Osteoblast (primary cell): ENCODE measurements around the gene PNMA1. TPM values are rescaled to one million over a fixed set of nuclear protein-coding genes. Genes with fewer than 3 reads are reported as not detected.
A peak's percentile ranks its signal among the peaks of the same experiment; 100 is the strongest.

Experiments
- DNase-seq: peaks from one replicate; pipeline ENCODE4 v3.0.0; 2011; ENCODE audit warnings: low spot score, mixed read lengths; ENCODE audit not compliant: insufficient read length; ENCODE audit errors: missing footprints
- H2AFZ ChIP-seq: 2 replicates; pipeline ENCODE4 v1.6.0; 2011; ENCODE audit warnings: mild to moderate bottlenecking, low read length
- H3K27ac ChIP-seq: 2 replicates; pipeline ENCODE4 v1.5.1; 2011; ENCODE audit warnings: mild to moderate bottlenecking, low read depth, low read length, moderate library complexity
- H3K27me3 ChIP-seq: 2 replicates; pipeline ENCODE4 v1.6.0; 2012; ENCODE audit warnings: mild to moderate bottlenecking, control low read depth, inconsistent platforms, low read length, moderate library complexity; ENCODE audit not compliant: insufficient read depth
- H3K36me3 ChIP-seq: 2 replicates; pipeline ENCODE4 v1.5.1; 2011; ENCODE audit warnings: mild to moderate bottlenecking, low read length, control low read depth, moderate library complexity; ENCODE audit not compliant: insufficient read depth
- H3K4me1 ChIP-seq: 2 replicates; pipeline ENCODE4 v1.5.1; 2011; ENCODE audit warnings: mild to moderate bottlenecking, low read length, control low read depth, moderate library complexity; ENCODE audit not compliant: insufficient read depth
- H3K4me2 ChIP-seq: 2 replicates; pipeline ENCODE4 v1.6.0; 2011; ENCODE audit warnings: mild to moderate bottlenecking, low read length; ENCODE audit not compliant: insufficient read depth
- H3K4me3 ChIP-seq: fragments of 200-600 bp; sonication (generic); 3 replicates; pipeline ENCODE4 v1.5.1; 2012; ENCODE audit warnings: mild to moderate bottlenecking, low read length, inconsistent platforms; ENCODE audit not compliant: insufficient read depth
- H3K79me2 ChIP-seq: 2 replicates; pipeline ENCODE4 v1.6.0; 2012; ENCODE audit warnings: mild to moderate bottlenecking, low read length, control low read depth, inconsistent platforms; ENCODE audit not compliant: insufficient read depth
- H3K9me3 ChIP-seq: 2 replicates; pipeline ENCODE4 v1.5.1; 2011; ENCODE audit warnings: low read depth, low read length, control low read depth
- H4K20me1 ChIP-seq: 2 replicates; pipeline ENCODE4 v1.6.0; 2012; ENCODE audit warnings: mild to moderate bottlenecking, low read length, control low read depth; ENCODE audit not compliant: insufficient read depth
- total RNA-seq: library from RNA; depleted of rRNA; stranded (reverse); fragments of >200 nt; gene quantifications from 2 replicates; pipeline ENCODE4 v1.2.3, GENCODE V29; 2012
- TF ChIP-seq, protein P1 (sequence below): IDR thresholded peaks from 2 replicates; pipeline ENCODE4 v1.5.1; 2011; ENCODE audit warnings: mild to moderate bottlenecking, low read depth, low read length, moderate library complexity; ENCODE audit errors: extremely low read depth

PNMA1 gene
- total RNA-seq, 1 donor: 40.2 TPM

DNA sequence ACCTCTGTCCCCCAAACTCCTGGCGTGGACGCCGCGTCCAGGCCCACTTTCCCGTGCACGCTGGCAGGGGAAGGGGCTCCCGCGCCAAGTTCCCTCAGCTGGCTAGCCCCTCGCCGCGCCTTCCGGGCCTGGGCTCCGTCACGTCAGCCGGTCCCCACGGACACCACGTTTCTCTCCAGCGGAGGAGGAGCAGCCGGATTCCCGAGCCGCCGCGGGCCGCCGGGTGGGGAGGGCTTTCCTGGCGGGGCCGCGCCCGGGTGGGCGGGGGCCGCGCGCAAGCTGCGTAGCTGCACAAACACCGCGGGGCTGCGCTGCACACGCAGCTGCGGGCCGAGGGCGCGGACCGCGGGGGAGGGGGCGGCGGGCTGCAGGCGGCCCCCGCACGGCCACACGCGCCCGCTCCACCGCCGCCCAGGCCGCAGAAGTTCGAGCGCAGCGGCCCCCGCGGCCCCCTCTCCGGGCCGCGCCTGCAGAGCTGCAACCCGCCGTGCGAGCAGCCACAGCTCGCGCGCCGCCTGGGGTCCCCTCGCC lies 45.1 kb upstream of the PNMA1 start:
- peak; percentile 96 for DNase-seq
- Histone ChIP-seq H3K27me3 (no peaks in the 10 kb centered on the region), H3K4me1 (peaks cover 61% of the 10 kb centered on the region), H4K20me1 (peaks cover 48% of the 10 kb centered on the region), H3K4me2 (peak overlapping the region; percentile 83), H3K79me2 (peaks cover 82% of the 10 kb centered on the region), H3K4me3 (peak overlapping the region; percentile 82), H3K36me3 (no peaks in the 10 kb centered on the region), H3K9me3 (no peaks in the 10 kb centered on the region), H3K27ac (peak overlapping the region; percentile 99), H2AFZ (no peak overlapping the region)
- TF ChIP-seq, protein P1, sequence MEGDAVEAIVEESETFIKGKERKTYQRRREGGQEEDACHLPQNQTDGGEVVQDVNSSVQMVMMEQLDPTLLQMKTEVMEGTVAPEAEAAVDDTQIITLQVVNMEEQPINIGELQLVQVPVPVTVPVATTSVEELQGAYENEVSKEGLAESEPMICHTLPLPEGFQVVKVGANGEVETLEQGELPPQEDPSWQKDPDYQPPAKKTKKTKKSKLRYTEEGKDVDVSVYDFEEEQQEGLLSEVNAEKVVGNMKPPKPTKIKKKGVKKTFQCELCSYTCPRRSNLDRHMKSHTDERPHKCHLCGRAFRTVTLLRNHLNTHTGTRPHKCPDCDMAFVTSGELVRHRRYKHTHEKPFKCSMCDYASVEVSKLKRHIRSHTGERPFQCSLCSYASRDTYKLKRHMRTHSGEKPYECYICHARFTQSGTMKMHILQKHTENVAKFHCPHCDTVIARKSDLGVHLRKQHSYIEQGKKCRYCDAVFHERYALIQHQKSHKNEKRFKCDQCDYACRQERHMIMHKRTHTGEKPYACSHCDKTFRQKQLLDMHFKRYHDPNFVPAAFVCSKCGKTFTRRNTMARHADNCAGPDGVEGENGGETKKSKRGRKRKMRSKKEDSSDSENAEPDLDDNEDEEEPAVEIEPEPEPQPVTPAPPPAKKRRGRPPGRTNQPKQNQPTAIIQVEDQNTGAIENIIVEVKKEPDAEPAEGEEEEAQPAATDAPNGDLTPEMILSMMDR: no peak

DNA sequence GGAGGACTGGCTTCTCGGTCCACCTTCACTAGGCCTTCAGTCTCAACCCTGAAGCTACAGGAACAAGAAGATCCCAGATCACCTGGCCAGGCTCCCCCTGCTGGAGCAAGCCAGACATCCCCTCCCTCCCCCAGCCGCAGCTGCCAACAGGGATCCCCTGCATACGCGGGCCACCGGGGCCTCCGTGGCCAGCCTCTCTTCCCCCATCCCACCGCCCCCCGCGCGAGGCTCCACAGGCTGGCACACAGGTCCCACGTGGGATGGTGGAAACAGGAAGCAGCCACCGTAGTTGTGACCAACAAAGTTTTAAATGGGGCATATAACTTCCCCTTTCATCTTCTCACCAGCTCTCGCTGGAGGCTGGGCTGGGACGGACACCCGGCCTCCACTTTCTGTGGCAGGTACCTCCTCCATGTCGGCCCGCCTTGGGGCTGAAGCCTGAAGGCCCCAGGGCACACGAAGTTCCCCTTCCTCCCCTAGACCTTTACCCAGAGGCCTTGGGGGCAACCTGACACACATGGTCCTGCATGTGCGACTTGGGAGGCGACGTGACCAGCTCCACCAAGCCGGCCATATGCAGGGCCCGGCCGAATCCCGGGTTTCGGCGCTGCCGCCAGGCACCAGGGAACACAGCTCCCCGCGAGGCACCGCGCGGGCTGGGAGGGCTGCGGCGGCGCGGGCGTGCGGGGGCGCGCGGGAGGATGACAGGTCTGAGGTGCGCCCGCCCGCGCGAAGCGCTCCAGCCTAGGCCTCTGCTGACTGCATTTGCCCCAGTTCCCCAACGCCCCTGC lies 44.4 kb upstream of the PNMA1 start:
- H3K79me2 ChIP-seq: peaks cover 83% of the 10 kb centered on the region
- H2AFZ ChIP-seq: no peak overlapping the region
- peak overlapping the region; percentile 82 for H3K4me3 ChIP-seq
- peak overlapping the region; percentile 83 for H3K4me2 ChIP-seq
- no peaks in the 10 kb centered on the region for H3K9me3 ChIP-seq
- peaks cover 53% of the 10 kb centered on the region for H4K20me1 ChIP-seq
- H3K27me3 ChIP-seq: no peaks in the 10 kb centered on the region
- no peaks in the 10 kb centered on the region for H3K36me3 ChIP-seq
- DNase-seq: peak; percentile 95
- peaks cover 67% of the 10 kb centered on the region for H3K4me1 ChIP-seq
- peak overlapping the region; percentile 99 for H3K27ac ChIP-seq
- TF ChIP-seq, protein P1: peak; percentile 59

DNA sequence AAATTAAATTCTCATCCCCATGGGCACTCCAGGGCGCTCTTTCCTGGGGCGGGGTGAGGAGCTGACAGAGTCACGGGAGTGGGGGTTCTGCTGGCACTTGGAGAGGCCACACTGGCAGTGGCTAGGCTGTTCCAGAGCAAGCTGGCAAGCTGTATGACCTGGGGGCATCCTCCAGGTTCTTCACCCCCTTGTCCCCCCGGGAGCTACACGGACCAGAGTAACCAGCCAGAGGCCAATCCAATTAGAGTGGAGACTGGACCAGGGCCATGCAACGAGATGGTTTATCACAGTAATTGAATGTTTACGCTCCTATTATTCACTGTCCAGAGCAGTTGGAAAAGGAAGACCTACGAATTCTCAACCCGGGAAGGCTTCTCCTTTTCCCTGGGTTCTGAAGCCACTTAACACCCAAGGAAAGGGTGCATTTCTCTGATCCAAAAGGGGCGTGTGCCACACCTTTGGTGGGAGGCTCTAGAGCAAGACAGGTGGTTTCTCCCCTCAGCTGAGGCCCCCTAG lies 43.8 kb upstream of the PNMA1 start:
- Histone ChIP-seq H4K20me1 (peaks cover 57% of the 10 kb centered on the region), H3K27me3 (no peaks in the 10 kb centered on the region), H3K4me3 (peak overlapping the region; percentile 82), H3K4me2 (peak overlapping the region; percentile 83), H3K27ac (peak overlapping the region; percentile 99), H3K36me3 (no peaks in the 10 kb centered on the region), H3K9me3 (no peaks in the 10 kb centered on the region), H3K4me1 (peaks cover 74% of the 10 kb centered on the region), H3K79me2 (peaks cover 83% of the 10 kb centered on the region), H2AFZ (no peak overlapping the region)
- peak; percentile 34 for DNase-seq
- TF ChIP-seq, protein P1: no peak

DNA sequence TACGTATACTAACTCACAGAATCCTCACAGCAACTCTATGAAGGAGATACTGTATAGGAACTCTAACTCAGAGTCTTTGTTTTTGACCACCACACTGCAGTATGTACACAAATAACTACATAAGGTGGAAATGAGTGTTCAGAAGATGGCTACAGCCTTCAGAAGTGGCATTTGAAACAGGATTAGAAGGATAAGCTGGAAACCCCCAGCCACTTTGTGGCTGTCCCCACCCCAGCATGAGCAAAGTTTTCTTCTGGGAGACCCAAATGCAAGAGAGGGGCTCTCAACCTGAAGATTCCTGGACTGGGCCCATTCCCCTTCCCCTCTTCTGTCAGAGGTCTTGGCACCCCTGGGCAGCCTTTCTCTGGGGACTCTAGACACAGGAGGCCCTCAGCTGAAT lies 43.2 kb upstream of the PNMA1 start:
- H3K36me3 ChIP-seq: no peaks in the 10 kb centered on the region
- peak overlapping the region; percentile 82 for H3K4me3 ChIP-seq
- H3K4me1 ChIP-seq: peaks cover 79% of the 10 kb centered on the region
- H3K79me2 ChIP-seq: peaks cover 83% of the 10 kb centered on the region
- H3K27me3 ChIP-seq: no peaks in the 10 kb centered on the region
- H2AFZ ChIP-seq: no peak overlapping the region
- H4K20me1 ChIP-seq: peaks cover 62% of the 10 kb centered on the region
- no peak for DNase-seq
- H3K4me2 ChIP-seq: peak overlapping the region; percentile 83
- no peaks in the 10 kb centered on the region for H3K9me3 ChIP-seq
- TF ChIP-seq, protein P1: no peak
- H3K27ac ChIP-seq: peak overlapping the region; percentile 99
